ENCODE data around the gene OR4F15.

Gene OR4F15

GRCh38 chr15:101803209-101803608, 8.8 kb upstream of the OR4F15 start, which contains the start of gene OR4F6:
TSS of gene OR4F6 (plus strand) at chr15:101803509. CDS start at chr15:101805720, 2,211 bp downstream.
- no peak for TF ChIP-seq CTCF (conservative IDR thresholded peaks at IDR 0.05; ENCODE audit: low read depth, low read length)
- H3K4me3 ChIP-seq (ENCODE audit: low read depth, low read length) = no peak within 1 kb of the TSS
- DNase-seq (ENCODE audit: low read depth) = no peak

- DNase-seq (ENCODE audit: low read depth) = no peak
- no peak overlapping the region for H3K4me3 ChIP-seq (ENCODE audit: low read depth, low read length)
- TF ChIP-seq CTCF (conservative IDR thresholded peaks at IDR 0.05; ENCODE audit: low read depth, low read length) = no peak
Observed at GRCh38 chr15:101803676-101804075, 8.3 kb upstream of the OR4F15 start.

- DNase-seq (ENCODE audit: low read depth) = no peak
- TF ChIP-seq CTCF (conservative IDR thresholded peaks at IDR 0.05; ENCODE audit: low read depth, low read length) = no peak
Observed at GRCh38 chr15:101804375-101804774, 7.6 kb upstream of the OR4F15 start.

GRCh38 chr15:101804941-101805340, 7.1 kb upstream of the OR4F15 start:
- TF ChIP-seq CTCF (conservative IDR thresholded peaks at IDR 0.05; ENCODE audit: low read depth, low read length) = no peak
- no peak for DNase-seq (ENCODE audit: low read depth)
- H3K4me3 ChIP-seq (ENCODE audit: low read depth, low read length) = no peak overlapping the region

More at GRCh38 chr15:101804375-101804774, 7.6 kb upstream of the OR4F15 start:
- no peak overlapping the region for H3K4me3 ChIP-seq (ENCODE audit: low read depth, low read length)

GRCh38 chr15:101805605-101806345, 6.2 kb upstream of the OR4F15 start:
- no peak for DNase-seq (ENCODE audit: low read depth)
- no peak overlapping the region for H3K4me3 ChIP-seq (ENCODE audit: low read depth, low read length)
- TF ChIP-seq CTCF (conservative IDR thresholded peaks at IDR 0.05; ENCODE audit: low read depth, low read length) = no peak

- H3K4me3 ChIP-seq (ENCODE audit: low read depth, low read length) = no peak overlapping the region
- DNase-seq (ENCODE audit: low read depth) = no peak
- no peak for TF ChIP-seq CTCF (conservative IDR thresholded peaks at IDR 0.05; ENCODE audit: low read depth, low read length)
Observed at GRCh38 chr15:101807345-101807945, 4.6 kb upstream of the OR4F15 start.

Data from choroid plexus epithelial cell (primary cell).